GM18502 (cell line): ENCODE measurements around the gene EXOC1.

Experiments
- ATAC-seq: cut with Tn5 transposase; IDR thresholded peaks from one replicate; pipeline ENCODE4 v1.9.1; 2021; ENCODE audit warnings: mild to moderate bottlenecking; ENCODE audit not compliant: unreplicated experiment, poor library complexity

Gene EXOC1

DNA sequence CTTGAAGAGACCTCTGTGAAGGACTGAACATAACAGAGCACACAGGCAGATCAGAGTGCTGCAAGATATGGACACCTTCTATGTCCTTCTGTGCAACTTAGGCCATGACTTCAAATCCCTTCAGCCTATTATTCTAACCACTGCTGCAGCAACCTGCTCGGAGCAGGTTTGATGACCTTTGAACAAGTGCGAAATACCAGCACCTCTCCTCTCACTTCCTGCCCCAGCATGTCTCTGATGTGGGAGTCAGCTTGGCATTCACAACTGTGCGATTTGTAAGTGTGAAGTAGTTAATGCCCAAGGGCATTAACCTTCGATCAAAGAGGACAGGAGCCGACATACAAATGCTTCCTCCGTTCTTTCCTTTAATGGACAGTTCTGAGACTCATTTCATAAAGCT is 1.6 kb upstream of the EXOC1 start:
- no peak for ATAC-seq

DNA sequence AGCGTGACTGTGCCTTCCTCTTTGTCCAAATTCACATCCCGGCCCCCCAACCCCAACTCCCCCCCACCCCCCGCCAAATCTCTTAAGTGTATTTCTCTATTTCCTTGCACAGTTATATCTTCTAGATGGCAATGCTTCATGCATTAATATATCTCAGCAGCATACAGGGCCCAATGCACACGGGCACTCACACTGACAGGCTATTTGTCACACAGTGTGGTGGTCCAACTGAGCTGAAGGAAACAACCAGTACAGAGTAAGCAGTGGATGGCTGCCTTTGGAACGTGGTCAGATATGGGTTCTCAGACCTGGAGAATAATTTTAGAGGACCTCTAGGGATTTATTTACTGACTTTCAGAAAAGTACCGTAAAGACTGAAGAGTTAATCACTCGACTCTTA is 681 bp downstream of the EXOC1 start:
- ATAC-seq: peak; percentile 5

DNA sequence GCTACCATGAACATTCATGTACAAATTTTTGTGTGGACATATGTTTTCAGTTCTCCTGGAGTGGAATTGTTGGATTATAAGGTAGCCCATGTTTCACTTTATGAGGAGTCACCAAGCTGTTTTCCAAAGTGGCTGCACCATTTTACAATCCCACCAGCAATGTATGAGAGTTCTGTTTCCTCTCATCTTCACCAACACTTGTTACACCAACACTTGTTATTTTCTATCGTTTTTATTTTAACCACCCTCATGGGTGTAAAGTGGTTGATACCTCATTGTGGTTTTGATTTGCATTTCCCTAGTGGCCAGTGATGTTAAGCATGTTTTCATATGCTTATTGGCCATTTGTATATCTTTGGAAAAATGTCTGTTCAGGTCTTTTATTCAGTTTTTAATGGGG is 4.1 kb downstream of the EXOC1 start:
- no peak for ATAC-seq

DNA sequence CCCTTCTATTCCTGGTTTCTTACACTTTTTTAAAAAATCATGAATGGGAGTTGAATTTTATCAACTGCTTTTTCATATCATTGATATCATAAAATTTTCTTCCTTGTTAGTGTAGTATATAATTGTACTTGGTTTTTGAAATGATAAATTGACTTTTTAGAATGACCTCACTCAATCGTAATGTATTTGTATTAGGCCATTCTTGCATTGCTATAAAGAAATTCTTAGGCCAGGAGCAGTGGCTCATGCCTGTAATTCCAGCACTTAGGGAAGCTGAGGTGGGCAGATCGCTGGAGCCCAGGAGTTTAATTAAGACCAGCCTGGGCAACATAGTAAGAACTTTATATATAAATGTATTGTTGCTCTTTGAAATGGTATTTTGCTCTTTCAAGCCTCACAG is 6.3 kb downstream of the EXOC1 start:
- ATAC-seq: no peak

DNA sequence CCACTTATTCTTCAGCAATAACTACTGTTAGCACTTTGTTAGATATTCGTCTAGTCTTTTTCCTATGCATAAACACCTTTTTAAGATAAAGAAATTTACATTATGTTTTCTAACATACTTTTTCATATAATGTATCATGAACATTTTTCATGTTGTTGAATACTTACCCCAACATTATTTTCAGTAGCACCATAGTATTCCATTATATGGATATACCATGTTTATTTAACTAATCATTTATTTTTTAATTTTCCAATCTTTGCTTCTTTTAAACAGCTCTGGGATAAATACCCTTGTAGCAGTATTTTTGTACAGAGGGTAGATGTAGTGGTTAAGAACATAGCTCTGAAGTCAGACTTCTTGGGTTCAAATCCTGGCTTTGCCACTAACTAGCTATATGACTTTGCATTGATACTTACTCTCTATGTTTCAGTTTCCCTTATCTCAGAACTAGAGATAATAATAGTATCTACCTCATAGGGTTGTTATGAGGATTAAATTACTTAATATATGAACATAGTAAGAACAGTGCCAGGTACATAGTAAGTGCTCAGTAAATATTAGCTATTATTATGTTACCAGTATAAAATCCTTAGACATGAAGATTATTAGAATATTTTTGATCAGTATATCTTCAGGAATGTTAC is 11.3 kb downstream of the EXOC1 start:
- ATAC-seq: no peak

DNA sequence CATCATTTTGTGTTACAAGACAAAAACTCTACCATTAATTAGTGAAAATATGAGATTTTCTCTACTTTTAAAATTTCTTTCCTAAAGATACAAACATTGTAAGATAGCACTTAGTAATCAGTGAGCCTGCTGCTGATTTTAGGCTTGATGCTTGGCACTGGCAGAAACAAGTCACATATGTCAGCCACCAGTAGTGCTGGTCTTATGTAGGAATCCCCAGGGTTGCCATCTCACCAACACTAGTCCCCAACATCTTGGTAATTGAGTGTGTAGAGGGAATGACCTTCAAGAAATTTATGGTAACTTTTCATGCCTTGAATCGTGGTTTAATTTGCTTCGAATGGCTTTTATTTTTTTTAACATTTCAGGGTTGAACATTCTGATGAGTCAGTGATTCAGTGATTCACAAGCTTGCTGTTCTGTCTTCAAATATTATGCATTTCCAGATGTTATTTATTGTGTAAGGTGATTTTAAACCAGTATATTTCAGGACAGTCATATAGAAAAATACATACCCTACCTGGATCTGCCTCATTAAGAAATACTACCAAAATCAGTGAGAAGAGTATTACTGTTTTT is 11.9 kb downstream of the EXOC1 start:
- ATAC-seq: no peak

DNA sequence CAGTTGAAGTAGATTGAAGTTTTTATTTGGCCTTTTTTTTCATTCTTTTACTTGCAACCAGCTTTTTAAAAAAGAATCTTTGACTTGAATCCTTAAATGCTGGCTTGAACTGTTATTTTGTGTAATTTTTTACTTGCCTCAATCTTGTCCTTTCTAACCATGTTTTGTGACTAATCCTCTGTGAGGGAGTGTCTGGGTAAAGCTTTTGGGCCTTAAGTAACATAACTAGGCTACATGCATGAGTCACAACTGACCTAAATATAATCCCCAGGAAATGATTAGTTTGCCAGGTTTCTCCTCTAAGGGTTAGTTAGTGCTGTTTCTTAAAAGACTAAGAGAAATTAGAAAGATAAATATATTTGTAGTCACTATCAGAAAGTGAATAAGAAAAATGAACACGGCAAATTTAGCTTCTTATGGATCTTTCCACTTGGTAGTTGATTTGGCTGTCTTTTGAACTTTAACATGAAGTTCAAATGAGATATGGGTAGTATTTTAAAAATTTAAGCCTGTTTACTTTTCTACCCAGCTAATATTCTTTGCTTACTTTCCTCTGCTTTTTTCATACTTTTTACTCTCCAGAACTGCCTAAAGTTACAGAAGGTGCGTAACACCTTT is 13.0 kb downstream of the EXOC1 start:
- ATAC-seq: peak; percentile 90

DNA sequence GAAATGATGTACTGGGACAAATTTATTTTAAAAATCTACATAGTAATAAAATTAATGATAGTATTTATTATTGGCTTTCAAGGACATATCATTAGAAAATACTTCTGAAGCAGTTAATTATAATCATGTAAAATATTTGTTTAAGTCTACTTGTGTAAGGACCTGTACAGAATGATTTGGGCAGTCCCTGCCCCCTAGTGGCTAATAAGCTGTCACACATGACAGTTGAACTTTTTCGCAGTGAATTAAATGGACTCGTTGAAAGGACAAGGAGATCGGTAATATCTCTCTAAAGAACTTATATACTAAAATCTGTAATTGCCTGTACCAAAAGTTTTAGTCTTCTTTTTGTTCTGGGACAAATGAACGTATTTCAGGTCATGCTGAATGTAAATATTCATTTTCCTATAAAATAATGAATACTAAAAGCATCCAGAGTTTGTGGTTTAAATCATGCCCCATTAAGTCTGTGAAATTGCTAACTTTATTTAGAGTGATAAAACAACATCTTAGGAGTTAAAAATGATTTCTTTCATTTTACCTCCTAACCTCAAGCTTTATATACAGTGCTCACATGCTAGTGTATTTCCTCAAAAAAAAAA is 13.6 kb downstream of the EXOC1 start:
- ATAC-seq: peak; percentile 86

DNA sequence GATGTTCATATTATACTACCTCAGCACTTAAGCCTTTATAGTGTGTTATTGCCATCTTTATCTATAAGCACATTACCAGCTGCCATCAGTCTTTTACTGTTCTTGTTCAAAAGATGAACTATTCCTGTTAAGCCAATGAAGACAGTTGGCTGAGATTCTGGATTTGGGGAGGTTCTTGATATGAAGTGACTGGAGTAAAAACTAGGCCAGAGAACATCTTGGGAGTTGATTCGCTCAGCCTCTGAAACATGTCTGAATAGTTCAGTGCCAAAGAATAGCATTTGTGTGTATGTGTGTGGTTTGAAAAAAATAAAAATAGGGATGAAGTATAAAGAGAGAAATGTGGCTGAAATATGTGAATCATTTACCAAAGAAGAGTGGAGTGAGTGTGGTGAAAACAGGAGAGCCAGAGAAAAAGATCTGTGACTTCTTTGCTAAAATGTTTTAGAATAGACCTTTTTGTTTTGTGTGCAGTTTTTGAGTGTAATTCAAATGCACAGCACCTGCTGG is 15.2 kb downstream of the EXOC1 start:
- ATAC-seq: no peak

DNA sequence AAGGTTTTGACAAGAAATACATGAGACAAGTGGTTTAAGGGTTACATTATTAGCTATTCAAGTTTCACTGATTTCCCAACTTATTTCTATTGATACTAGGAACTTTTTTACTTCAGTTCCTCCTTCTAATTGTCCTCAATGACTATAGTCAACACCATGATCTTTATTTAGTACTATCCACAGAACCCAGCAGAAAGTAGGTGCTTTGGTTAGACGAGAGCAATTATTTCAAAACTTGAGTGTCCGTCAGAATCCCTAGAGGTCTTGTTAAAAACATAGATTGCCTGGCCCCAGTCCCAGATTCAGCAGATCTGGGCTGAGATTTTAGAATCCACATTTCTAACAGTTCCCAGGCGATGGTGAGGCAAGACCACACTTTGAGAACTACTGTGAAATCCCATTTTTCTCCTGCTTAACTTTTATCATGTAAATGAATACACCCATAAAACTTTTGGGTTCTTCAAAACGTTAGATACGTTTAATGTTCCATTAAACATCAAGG is 17.9 kb downstream of the EXOC1 start:
- ATAC-seq: no peak

DNA sequence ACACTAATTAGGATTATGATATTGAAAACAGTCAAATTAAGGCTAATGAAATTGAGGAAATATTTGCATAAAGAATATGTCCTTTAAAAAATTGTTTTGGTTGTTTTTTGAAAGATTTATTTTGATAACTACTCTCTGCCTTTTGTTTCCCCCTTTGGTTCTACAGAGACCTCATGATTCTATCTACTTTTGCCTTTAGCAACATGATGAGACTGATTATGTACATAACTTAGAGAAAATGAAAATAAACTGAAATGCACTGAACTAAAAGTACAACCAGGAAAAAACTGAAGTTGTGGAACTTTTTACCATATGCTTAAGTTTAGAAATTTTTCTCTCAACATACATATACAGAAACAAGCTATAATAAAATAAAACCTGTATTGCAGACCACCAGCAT is 21.4 kb downstream of the EXOC1 start:
- ATAC-seq: no peak

DNA sequence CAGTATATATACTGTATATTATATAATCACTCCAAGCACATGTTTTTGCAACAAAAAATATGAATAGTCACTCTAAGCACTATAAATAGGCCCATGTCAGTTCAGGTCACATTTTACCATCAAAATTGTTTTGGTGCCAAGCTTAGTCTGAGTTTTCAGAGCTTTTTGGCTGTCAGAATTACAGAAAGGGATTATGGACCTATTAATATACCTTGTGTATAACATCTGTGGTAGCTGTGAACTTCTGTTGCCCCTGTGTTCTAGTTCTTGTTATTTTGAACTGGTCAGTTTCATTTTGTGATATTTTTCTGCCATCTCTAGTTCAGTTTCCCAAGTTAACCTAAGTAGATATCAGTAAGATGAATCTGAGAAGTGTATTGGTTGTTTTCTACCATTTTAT is 22.9 kb downstream of the EXOC1 start:
- ATAC-seq: no peak

DNA sequence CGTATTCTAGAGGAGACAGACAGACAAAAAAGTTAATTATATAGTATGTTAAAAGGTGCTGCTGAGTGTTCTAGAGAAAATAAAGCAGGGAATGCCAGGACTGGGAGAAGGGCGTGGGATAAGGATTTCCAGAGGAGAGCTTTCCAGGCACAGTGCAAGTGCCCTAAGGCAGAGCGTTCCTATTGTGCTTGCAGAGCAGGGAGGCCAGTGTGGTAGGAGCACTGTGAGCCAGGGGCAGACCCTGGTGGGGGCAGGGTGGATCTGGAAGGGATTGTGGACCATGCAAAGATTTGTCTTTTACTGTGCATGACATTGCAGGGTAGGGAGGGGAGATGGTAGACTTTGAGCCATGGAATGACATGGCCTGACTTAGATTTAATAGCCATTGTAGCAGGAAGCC is 25.8 kb downstream of the EXOC1 start:
- no peak for ATAC-seq

DNA sequence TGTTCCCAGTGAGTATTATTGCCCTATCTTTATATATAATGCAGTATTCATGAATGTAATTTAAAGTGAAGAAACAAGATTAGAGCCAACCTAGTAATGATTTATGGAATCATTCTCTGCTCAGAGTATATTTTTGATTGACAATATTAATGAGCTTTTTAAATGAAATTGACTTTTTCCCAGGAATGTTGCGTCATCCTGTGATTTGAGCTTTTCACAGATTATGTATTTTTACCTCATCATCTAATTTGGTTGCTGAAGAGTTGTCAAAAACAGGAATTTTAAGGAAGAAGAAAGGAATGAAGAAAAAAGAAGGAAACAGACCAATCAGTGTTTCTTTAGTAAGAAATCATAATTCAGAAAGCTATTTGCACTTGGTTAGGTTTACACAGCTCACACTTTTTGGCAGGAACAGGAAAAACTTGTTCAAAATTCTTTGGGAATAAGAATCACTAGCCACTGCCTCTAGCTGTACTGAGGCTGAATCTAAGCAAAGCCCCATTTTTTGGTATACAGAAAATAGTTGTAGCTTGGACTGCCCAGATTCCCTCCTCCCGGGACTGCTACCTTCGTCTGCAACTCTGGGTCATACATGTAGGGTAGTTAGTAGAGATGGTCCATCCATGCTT is 27.3 kb downstream of the EXOC1 start:
- no peak for ATAC-seq

DNA sequence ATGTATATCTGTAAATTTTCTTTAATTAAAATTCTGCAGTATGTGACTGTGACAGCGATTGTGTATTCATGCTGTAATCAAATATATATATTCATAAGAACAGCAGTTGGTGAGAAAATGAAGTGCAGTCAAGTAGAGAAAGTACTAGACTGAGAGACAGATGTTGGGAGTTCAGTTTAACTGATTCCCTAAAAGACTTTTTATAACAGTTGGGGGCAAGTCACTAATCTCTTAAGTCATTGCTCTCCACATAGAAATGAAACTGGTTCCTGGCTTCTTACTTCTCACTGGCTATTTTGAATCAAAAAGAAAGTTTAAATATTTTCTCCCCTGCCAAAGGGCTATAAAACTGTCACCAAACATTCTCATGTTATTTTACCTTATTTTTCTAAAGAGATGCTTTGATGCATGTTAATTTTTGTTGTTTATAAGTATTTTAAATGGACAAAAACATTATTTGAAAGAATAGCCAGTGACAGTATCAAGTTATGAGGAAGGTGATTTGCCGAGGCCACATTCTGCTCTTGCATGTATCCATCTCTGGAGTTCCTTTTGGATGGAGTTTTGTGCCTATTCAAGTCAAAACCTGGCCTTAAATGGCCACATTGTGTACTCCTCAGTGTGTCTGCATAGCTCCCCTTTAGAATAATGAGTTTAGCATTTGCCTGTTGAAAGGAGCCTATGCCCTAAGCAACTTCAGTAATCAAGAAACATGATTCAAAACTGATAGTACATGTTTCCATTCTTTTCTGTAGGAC is 30.8 kb downstream of the EXOC1 start:
- ATAC-seq: no peak

DNA sequence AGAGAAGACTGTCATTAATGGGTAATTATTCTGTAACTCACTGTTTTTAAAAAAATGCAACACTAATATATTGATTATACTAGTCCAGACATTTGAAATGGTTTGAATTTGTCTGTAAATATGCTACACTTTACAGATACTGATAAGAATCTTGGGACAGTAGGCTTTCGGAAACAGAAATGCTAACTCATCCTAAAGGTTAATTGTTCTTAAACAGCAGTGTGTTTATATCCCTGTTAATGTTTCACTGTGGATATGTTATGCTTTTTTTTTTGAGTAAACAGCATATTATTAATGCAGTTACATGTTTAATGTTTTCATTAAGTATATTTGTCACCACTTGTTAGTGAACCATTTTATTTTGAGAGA is 31.4 kb downstream of the EXOC1 start:
- ATAC-seq: no peak

DNA sequence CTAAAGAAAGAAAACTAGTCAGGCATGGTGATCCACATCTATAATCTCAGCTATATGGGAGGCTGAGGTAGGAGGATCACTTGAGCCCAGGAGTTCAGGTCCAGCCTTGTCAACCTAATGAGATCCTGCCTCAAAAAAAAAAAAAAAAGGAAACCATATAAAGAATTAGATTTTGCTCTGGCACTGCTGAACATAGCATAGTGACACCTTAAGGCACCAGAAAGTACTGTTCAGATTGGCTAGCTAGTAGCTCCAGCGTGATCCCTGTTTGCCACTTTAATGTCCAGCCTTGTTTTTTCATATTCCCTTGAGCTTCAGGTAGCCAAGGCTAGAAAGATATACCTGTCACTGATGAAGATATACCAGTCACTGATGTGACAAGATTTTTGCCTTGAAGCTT is 34.1 kb downstream of the EXOC1 start:
- no peak for ATAC-seq

DNA sequence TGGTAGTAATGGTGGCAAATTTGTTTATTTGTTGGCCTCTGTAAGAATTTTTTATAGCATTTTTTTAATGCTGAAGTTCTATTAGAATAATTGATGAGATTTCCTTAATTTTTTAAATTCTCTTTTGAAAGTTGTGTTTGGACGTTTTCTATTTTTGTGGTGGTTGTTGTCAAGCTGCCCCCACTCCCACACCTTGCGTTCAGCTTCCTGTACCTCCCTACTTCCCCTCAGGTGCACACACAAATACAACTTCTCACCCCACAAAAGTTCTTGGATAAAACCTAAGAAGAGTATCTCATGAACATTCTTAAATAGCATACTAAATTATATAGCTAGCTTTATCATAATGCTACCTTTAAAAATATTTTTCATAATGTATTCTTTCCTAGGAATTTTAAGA is 38.7 kb downstream of the EXOC1 start:
- no peak for ATAC-seq

DNA sequence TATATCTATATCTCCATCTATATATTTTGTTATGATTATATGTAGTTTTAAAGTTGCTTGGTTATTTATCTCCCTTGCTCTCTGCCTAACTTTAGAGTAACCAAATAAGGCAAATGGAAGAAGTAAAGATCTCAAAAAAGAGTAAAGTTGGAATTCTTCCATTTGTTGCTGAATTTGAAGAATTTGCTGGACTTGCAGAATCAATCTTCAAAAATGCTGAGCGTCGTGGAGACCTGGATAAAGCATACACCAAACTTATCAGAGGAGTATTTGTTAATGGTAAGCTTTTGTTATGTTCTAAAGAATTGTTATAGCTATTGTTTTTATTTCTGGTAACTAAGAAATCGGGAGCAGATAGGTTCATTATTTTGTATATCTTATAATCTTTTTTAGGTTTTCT is 43.2 kb downstream of the EXOC1 start:
- ATAC-seq: no peak

DNA sequence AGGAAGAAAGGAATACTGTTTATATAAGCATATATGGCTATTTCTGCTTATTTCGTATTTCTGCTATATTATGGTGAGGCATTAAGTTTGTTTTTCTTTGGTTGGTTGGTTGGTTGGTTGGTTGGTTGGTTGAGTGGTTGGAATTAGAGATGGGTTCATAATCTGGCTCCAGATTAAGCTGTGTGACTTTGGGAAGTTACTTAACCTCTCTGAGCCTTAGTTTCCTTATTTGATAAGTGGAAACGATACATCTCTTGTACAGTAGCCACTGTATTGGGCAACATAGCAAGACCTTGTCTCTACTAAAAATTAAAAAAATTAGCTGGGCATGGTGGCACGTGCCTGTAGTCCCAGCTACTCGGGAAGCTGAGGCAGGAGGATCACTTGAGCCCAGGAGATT is 49.2 kb downstream of the EXOC1 start:
- ATAC-seq: no peak
